ENCODE measurements around the gene BLACAT1.
"Not testable (repeated sequence)": the region's sequence is repeated elsewhere in the genome, so short reads cannot be mapped to it uniquely, and the experiment has no call there.

Gene BLACAT1

GRCh38 chr1:205406252-205406651 lies 49.6 kb downstream of the BLACAT1 start:
- DNase-seq = not testable (repeated sequence)
